ENCODE measurements around the gene PARD3.

GRCh38 chr10:34789966-34790506 lies 25.1 kb downstream of the PARD3 start:
- TF ChIP-seq POLR2A (IDR thresholded peaks at IDR 0.05; ENCODE audit: borderline replicate concordance, extremely low read depth, insufficient read depth, insufficient read length) (no peak), CEBPB (IDR thresholded peaks at IDR 0.05; ENCODE audit: low read depth) (no peak), EZH2 (IDR thresholded peaks at IDR 0.05) (no peak), ZNF274 (IDR thresholded peaks at IDR 0.05; ENCODE audit: low read depth, low read length) (no peak)

Measured in HCT116 (cell line).